ENCODE measurements around the gene DLG2.

Gene DLG2

GRCh38 chr11:84146826-84147225 is 1480.3 kb downstream of the DLG2 start:
- TF ChIP-seq, protein P1, sequence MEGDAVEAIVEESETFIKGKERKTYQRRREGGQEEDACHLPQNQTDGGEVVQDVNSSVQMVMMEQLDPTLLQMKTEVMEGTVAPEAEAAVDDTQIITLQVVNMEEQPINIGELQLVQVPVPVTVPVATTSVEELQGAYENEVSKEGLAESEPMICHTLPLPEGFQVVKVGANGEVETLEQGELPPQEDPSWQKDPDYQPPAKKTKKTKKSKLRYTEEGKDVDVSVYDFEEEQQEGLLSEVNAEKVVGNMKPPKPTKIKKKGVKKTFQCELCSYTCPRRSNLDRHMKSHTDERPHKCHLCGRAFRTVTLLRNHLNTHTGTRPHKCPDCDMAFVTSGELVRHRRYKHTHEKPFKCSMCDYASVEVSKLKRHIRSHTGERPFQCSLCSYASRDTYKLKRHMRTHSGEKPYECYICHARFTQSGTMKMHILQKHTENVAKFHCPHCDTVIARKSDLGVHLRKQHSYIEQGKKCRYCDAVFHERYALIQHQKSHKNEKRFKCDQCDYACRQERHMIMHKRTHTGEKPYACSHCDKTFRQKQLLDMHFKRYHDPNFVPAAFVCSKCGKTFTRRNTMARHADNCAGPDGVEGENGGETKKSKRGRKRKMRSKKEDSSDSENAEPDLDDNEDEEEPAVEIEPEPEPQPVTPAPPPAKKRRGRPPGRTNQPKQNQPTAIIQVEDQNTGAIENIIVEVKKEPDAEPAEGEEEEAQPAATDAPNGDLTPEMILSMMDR (conservative IDR thresholded peaks at IDR 0.05; ENCODE audit: low read depth, low read length) = no peak
- DNase-seq (ENCODE audit: low read depth) = no peak
- no peak overlapping the region for H3K4me3 ChIP-seq (ENCODE audit: low read length)

GRCh38 chr11:84145616-84146185 is 1481.4 kb downstream of the DLG2 start:
- H3K4me3 ChIP-seq (ENCODE audit: low read length) = no peak overlapping the region
- TF ChIP-seq, protein P1 (conservative IDR thresholded peaks at IDR 0.05; ENCODE audit: low read depth, low read length) = no peak
- DNase-seq (ENCODE audit: low read depth) = no peak

- TF ChIP-seq, protein P1 (conservative IDR thresholded peaks at IDR 0.05; ENCODE audit: low read depth, low read length) = no peak
- no peak for DNase-seq (ENCODE audit: low read depth)
- no peak overlapping the region for H3K4me3 ChIP-seq (ENCODE audit: low read length)
Observed at GRCh38 chr11:84144531-84144930, 1482.6 kb downstream of the DLG2 start.

- H3K4me3 ChIP-seq (ENCODE audit: low read length) = no peak overlapping the region
- TF ChIP-seq, protein P1 (conservative IDR thresholded peaks at IDR 0.05; ENCODE audit: low read depth, low read length) = no peak
Observed at GRCh38 chr11:84142411-84142810, 1484.7 kb downstream of the DLG2 start.

DNA sequence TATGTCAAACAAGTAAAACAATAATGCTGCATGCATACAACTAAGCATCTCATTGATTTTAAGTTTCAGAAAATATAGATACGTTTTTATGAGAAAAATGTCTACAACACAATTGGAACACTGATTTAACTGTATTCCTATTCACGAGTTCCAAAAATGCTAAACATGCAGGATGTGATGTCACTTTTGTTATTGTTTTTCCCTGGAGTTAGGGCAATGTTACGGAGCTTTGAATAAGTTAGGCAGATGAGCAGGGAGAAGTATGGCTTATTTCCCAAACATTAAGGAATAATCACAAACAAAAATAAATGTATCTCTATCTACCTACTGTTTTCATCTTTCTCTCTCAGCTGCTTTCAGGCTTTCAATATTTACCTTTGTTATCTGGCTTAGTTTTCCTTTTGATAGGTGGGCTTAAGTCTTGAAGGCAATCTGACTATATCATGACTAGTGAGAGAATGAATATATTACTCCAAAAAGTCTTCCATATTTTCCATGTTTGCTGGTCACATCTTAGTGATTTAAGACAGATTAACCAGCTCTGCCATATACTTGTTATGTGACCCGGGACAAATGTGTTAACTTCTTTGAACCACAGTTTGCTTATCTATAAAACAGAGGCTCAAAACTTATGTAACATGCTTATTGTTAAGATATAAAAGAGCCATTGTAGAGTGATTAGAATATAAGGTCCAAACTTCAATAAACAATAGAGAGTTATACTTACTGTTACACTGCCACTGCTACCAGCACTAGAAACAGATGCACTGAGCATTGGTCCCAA is 1486.6 kb downstream of the DLG2 start:
- TF ChIP-seq, protein P1 (conservative IDR thresholded peaks at IDR 0.05; ENCODE audit: low read depth, low read length) = no peak
- no peak overlapping the region for H3K4me3 ChIP-seq (ENCODE audit: low read length)
- no peak for DNase-seq (ENCODE audit: low read depth)

More at GRCh38 chr11:84142411-84142810, 1484.7 kb downstream of the DLG2 start:
- no peak for DNase-seq (ENCODE audit: low read depth)

DNA sequence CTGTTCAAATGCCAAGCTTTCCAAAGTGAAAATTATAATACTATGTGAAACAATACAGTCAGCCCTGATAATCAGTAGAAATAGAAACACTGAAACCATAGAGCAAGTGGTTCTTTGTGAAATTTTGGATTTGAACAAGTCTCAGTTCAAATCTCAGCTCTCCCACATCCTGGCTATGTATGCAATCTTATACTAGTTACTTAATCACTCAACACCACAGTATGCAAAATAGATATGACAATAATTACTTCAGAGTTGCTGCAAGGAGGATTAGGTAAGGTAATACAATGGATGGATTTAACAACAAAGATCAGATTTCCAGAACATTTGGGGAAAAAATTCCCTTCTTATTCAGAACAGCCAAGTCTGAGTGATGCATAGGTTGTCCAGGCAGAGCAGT is 1489.2 kb downstream of the DLG2 start:
- no peak for DNase-seq (ENCODE audit: low read depth)
- TF ChIP-seq, protein P1 (conservative IDR thresholded peaks at IDR 0.05; ENCODE audit: low read depth, low read length) = no peak
- no peak overlapping the region for H3K4me3 ChIP-seq (ENCODE audit: low read length)

GRCh38 chr11:84137505-84137904 is 1489.6 kb downstream of the DLG2 start:
- H3K4me3 ChIP-seq (ENCODE audit: low read length) = no peak overlapping the region
- TF ChIP-seq, protein P1 (conservative IDR thresholded peaks at IDR 0.05; ENCODE audit: low read depth, low read length) = no peak
- DNase-seq (ENCODE audit: low read depth) = no peak
